ENCODE measurements around the gene NUDT4. TPM values are rescaled to one million over a fixed set of nuclear protein-coding genes. Genes with fewer than 3 reads are reported as not detected.
"Not testable (repeated sequence)": the region's sequence is repeated elsewhere in the genome, so short reads cannot be mapped to it uniquely, and the experiment has no call there.

The NUDT4 gene
- total RNA-seq, 1 experiment from 2014 or later, result 42.9 TPM

DNA sequence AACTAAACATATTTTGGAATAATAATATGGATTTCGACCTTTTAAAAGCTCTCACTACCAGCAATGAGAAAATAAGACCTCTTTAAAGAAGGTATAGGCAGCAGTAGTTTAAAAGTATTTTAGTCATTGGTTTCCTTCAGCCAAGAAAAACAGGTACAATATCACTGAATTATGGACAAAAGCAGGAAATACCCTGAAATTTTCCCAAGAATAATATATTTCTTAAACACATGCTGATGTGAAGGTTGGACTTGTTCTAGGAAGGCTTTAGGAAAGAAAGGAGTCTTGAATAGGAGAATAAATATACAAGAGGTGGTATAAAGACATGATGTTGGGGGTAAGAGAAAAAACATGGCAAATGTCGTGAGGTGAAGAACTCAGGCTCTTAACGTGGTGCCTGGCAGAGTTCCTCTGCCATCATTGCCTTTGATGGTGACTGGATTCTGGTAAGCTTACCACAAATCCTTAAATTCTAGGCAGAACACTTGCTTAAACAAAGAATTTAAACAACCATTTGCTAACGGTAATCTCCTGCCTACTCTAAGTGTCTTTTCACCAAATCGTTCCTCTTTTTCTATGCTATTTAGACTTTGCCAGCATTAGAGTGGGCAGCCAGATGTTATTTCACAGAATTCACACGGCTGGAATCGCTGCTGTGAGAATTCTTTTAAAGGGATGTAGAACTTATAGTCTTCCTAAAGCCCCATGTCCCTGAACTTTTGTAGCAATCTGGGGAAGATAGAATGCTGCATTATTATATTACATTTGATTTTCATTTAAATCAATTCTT, 11.9 kb upstream of the NUDT4 start:
- DNase-seq (ENCODE audit: low read depth), result no peak

DNA sequence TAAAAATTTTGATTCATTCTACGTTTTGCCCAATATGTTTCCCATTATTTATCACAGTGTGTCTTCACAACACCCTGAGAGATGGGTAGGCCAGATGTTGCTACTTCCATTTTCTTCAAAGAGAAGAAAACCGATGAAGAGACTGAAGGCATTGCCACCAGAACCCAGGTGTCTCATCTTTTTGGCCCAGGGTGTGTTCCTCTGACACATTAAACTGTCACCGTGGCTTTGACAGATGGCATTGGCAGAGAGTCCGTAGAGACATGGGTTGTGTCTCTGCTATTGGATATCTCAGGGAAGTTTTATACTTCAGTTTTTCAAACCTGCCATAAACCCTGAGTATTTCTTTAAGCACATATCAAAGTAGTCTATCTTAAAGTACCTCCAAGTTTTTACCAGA, 11.3 kb upstream of the NUDT4 start:
- no peak for DNase-seq (ENCODE audit: low read depth)

DNA sequence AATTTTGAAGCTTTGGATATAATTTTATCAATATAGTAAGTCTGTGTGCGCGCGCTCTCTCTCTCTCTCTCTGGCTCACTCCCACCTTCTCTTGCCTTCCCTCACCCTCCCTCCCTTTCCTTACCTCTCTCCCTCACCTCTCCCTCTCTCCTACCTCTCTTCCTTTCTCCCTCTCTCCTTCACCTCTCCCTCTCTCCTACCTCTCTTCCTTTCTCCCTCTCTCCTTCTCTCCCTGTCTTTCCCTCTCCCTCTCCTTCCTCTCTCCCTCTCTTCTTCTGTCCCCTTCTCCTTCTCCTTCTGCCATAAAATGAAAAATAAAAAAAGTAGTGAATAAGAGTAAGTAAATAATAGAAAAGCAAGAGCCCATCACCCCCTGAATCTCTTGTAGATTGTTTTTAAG, 9.0 kb upstream of the NUDT4 start:
- DNase-seq (ENCODE audit: low read depth), result no peak

DNA sequence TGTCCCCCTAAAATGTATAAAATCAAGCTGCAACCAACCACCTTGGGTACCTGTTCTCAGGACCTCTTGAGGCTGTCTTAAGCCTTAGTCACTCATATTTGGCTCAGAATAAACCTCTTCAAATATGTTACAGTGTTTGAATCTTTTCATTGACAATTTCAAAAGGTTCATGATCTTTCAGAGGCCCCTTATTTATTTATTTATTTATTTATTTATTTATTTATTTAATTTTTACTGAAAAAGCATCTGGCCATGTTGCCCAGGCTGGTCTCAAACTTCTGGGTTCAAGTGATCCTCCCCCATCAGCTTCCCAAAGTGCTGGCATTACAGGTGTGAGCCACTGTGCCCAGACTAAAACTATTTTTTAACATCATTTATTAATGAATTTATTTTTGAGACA, 8.2 kb upstream of the NUDT4 start:
- DNase-seq (ENCODE audit: low read depth), result no peak

DNA sequence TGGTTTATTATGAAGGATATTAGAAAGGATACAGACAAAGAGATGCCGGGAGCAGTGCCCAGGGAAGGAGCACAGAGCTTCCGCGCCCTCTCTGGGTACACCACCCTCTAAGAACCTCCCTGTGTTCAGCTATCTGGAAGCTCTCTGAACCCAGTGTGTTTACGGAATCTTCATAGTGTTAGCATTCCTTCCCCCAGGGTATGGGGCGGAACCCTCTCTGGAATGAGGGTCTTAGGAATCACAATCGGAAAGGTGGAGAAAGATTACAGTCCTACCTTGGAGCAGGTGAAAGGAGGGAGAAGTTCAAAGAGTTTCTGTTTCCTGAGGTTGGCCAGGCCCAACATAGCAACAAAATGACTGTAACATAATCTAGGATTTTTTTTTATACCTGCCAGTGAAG, 6.8 kb upstream of the NUDT4 start:
- DNase-seq (ENCODE audit: low read depth), result no peak

DNA sequence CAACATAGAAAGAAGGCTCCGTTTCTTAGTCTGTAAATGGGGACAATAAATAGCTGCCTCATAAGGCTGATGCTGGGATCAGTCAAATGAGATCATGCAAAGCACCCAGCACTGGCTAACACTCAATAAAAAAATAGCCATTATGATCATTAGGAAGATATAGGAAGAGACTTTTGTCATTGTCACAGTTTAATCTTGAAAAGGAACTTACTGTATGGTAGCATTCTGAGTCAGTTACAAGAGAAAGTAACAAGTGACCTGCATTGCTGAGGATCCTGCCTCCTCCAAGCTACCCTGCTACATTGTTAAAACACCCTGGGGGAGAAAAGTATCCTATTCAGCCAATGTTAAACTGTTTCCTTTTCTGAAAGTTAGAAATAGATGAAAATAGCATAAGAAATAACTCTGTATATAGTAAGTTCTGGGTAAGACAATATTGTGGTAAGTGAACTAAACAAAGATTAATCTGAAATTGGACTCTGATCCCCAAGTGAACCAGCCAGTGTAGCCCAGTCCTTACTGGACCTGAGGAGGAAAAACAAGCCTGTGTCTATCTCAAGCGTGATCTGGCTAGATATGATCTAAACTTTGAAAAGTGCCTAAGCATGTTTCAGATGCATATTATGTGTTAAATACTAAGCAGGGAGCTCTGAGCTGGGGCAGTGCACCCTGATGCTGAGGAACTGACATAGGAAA, 3.6 kb upstream of the NUDT4 start:
- no peak for DNase-seq (ENCODE audit: low read depth)

DNA sequence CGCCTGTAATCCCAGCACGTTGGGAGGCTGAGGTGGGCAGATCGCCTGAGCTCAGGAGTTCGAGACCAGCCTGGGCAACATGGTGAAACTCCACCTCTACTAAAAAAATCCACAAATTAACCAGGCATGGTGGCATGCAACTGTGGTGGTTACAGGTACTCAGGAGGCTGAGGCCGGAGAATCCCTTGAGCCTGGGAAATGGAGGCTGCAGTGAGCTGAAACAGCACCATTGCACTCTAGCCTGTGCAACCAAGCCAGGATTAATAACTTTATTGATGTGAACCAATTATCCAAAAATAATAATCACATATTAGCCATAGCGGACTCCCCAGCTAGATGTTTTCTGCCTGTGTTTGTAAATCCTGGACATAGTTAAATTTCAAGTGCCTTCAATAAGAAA, 1.8 kb upstream of the NUDT4 start:
- no peak for DNase-seq (ENCODE audit: low read depth)

DNA sequence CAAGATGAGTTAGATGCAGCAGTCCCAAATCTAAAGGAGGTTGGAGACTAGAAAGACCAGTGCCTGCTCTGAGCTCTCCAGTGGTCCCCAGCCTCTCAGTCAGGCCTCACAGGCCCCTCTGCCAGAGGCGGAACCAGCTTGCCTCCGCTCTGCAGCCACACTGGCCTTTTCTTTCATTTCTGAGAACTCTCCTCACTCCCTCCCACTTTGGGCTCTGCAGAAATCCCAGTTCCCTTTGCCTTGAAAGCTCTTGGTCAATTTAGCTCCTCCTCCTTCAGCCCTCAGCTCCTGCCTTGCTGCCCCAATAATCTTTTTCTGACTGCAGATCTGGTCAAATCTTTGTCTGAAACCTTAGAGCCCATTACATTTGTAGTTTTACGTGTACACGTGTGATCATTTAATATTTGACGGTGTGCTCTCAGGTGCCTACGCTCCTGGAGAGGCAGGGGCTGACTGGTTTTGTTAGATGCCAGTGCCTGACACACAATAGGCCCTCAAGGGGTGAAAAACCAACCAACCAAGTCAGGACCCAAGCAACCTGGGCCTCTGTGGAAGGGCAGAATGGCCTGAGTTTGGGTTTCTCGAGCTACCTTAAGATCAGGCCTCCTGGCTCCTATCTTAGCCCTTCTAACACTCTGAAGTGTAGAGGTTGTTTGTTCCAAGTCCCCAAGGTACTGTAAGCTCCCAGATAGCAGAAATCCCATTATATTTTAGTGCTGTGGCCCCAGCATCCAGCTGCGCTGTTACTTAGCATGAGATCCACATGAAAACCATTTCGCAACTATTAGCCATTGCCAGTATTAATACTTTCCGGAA, 1.1 kb upstream of the NUDT4 start:
- DNase-seq (ENCODE audit: low read depth), result no peak

DNA sequence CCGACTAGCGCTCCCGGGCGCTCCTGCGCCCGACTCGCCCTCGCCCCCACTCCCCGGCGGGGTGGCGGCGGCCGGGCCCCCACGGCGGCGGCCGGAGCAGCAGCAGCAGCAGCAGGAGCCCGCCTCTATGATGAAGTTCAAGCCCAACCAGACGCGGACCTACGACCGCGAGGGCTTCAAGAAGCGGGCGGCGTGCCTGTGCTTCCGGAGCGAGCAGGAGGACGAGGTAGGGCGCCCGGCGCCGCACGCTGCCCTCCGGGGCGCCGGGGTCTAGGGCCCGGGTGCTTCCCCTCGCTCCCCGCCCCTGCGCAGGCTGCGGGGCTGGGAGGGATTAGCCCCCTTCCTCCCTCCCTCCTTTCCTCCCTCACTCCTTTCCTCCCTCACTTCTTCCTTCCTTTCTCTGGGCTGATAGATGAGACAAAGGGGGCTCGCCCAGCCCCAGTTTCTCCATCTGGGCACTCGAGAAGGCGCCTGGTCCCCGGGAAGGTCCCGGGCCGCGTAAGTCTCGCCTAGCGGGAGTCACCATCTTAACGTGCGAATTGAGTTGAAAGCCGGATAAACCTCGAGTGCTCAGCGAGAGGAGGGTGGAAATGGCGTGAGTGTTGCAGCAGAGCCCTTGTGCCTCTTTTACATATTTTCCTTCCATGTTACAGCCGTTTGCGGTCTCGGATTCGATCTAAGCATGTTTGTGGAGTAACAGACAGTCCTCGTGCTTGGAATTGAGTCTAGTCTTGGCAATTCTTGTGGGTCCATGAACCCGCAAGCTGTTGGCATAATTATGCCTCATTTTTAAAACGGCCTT, 672 bp downstream of the NUDT4 start:
- peak; percentile 50 for DNase-seq (ENCODE audit: low read depth)

DNA sequence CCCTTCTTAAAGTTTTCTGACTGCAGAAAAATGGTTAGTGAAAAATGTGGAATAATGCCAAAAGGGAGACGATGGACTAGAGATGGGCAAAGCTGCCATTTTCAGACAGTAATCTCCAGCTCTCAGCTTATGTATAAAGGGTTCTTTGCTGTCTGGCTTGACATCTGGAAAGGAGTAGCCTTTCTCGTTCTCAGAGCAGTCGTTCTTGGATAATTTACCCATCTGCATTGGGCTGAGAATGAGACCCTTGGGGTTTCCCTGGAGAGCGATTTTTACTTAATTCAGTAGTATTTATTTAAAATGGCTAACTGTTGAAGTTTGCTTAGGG, 1.2 kb downstream of the NUDT4 start:
- DNase-seq (ENCODE audit: low read depth), result no peak

DNA sequence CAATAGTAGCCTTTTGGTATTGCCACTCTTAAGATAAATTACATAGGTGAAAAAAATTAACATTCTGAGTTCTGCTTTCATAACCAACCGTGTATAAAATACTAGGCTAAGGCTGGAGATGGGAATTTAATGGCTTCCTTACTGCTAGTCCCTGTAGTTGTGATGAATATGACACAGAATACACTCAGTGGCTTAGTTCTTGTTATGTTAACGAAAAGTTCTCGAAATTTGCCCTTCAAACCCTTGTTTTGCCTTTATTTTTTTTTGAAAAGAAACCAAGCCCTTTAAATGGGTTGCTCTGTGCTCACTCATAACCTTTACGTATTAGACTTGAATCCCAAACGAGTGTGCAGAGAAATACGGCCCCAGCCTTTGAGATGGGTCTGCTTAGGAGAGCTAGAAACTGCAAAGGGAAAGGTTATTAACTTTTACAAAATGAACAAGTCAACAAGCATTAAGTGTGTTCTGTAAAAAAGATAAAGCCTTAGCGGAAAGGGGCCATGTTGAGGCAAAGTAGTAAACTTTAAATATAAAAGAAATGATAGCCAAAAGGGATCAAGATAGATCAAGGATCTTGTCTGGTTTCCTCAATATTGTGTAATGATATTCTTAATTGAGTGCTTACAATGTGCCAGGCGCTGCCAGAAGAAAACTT, 1.7 kb downstream of the NUDT4 start:
- DNase-seq (ENCODE audit: low read depth), result no peak

DNA sequence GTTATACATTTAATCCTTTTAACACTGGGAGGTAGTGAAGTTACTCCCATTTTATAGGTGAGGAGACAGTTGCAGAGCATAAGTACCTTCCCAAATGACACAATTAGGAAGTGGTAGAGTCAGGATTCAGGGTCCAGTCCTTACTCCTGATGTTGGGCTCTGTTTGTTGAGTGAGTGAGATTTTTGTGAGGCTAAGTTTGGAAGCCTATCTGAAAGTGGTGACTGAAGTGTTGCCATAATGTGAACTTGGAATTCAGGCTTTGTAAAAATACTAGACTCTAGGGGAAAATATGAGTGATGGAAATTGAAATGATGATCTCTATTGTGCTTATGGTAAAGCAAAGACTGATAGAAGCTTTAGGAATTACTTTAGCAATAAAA, 2.2 kb downstream of the NUDT4 start:
- DNase-seq (ENCODE audit: low read depth), result no peak

DNA sequence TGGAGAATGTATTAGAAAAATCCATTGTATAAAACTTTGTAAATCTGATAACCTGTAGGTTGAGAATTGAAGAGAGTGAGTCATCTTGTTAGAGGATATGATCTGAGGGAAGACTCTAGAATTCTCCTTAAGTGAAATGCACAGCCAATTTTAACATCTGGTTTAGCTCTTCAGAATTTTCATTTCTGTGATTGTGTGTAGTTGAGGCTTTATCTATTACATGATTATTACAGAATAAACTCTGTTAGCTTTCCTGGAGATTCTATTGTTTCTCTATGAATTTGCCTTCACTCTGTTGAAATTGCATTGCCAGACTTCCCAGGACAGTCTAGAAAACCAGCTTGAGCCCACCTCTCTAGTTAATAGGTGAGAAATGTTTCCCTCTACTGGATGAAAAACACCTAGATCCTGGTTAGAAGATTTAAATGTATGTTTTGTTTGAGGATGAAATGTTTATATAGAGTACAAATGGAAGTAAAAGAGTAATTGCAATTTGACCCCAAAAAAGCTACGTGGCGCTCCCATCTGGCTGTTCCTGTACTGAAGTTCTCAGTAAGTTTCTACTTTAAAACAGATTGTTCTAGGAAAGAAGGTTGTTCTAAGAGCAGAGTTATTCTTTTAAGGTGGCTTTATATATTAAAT, 2.9 kb downstream of the NUDT4 start:
- DNase-seq (ENCODE audit: low read depth), result peak; percentile 54

DNA sequence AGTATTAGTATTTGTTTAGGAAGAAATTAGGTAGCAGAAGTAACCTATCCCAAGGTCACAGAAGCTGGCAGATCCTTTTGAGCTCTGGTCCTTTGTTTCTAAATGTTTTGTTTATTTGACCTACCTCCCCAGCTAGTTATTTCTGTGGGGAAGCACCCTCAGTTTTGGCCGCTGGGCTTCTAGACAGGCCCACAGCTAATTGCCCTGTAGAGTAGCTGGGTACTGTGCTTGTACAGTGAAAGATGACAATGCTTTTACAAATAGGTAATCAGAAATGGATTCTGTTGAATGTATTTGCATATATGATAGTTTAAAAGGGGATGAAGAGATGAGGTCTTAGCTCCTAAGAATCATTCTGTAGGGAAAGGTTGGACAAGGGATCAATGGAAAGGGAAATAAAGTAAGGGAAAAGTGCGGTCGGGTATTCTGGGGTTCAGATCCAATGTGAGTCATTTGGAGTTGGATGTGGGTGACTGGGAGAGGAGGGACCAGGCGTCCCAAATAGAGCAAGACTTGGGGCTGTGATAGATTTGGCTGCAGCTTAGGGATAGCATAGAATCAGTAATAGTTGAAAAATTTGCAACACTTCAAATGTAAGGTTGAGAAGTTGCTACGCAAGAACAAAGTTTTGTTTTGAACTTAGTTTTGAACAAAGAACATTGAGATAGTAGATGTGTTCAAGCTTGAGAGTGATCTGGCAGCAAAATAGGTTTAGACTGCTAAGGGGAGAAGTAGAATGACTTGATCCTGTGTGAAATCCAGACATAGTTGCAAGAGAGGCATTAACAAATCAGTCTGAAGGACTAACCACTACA, 3.6 kb downstream of the NUDT4 start:
- no peak for DNase-seq (ENCODE audit: low read depth)

DNA sequence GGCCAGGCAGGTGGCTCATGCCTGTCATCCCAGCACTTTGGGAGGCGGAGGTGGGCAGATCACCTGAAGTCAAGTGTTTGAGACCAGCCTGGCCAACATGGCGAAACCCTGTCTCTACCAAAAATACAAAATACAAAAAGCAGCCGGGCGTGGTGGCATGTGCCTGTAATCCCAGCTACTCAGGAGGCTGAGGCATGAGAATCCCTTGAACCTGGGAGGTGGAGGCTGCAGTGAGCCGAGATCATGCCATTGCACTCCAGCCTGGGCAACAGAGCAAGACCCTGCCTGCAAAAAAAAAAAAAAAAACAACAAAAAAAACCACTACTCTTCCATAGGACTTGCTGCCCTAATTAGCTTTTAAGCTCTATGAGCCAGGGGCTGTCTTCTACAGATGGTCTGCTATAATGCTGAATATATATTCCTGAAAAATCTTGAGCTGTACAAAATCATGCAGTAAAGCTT, 4.3 kb downstream of the NUDT4 start:
- not testable (repeated sequence) for DNase-seq (ENCODE audit: low read depth)

DNA sequence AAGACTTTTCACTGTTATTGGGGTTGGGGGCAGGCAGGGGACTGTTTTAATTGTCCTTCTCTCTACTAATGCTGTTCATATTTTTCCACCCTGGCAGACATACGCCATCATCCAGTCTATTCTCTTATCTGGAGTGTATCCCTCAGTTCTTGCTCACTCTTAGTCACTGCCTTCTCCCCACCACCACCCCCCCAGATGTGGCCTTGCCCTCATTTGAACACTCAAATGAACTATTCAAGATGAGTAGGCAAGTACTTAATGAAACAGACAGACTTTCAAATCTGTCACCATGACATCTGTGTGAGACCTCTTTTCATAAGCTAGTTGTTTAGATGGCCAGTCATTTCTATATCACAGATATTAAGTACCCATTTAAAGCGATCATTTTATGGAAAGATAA, 10.1 kb downstream of the NUDT4 start:
- DNase-seq (ENCODE audit: low read depth), result peak; percentile 54

DNA sequence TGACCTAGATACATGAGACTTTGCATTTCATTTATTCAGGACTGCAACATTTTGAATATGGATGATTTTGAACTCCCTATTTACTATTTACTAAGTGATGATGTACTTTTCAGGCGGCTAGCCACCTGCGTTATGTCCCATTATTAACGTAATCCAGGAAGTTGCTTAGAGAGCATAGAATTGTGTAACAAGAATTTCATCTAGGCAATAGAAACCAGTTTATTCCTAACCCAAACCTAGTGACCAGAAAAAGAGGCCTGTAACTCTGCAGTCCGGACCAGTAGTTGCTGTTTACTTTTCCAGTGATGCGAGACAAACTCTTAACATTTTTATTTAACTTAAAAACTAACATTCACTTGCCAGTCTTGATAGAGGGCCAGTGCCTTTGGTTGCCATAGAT, 12.3 kb downstream of the NUDT4 start:
- no peak for DNase-seq (ENCODE audit: low read depth)

DNA sequence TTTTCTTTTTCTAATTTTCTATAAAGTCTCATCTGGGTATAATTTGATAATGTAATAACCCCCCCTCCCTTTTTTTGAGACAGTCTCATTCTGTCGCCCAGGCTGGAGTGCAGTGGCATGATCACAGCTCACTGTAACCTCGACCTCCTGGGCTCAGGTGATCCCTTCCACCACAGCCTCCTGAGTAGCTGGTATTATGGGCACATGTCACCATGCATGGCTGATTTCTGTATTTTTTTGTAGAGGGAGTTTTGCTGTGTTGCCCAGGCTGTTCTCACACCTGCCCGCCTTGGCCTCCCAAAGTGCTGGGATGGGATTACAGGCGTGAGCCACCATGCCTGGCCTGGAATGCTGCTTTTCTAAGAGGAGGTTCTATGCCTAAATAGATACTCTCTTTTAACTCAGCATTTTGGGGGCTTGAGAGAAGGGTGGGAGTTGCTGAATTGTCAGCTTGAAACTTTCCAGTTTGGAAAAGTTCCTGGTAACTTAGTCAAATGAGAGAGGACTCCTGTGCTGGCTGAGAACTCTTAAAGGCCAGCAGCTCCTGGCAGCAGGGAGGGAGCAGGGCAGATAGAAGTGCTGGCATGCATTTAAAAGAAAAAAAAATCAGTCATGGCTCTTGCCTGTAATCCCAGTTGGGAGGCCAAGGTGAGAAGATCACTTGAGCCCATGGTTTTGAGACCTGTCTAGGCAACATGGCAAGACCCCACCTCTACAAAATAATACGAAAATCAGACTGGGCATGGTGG, 13.0 kb downstream of the NUDT4 start:
- no peak for DNase-seq (ENCODE audit: low read depth)

DNA sequence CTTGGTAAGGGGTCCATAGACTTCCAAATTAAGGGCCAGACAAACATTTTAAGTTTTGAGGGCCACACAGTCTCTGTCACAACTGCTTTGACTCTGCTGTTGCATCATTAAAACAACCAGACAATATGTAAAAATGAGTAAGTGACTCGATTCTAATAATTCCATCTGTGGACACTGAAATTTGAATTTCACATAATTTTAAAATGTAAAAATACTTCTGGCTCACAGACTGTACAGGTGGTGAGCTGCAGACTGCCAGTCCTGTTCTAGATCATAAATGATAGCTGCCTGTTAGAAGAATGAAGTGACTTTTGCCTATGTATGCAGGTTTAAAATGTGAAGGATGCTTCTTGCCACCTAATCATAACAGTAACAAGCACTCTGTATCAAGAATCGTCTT, 15.7 kb downstream of the NUDT4 start:
- DNase-seq (ENCODE audit: low read depth), result no peak

Data from HT1080 (cell line).